ENCODE measurements around the gene TMEM175.

The TMEM175 gene

DNA sequence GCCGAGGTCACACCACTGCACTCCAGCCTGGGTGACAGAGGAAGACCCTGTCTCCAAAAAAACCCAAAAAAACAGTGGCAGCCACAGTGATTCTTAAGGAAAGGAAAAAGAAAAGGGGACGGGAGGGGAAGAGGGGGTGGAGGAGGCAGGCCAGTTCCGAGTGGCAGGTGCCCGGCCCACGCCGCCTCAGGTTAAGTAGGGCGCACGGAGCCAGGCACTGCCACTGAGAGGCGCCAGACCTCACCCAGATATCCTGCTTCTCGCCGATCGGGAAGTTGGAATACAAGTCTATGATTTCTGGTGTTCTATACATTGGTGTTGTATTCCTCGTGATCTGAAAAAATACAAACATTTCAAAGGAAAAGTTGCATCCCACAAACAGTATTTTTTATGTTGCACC, 36.0 kb upstream of the TMEM175 start:
- H3K27ac ChIP-seq, result no peak overlapping the region
- no peak overlapping the region for H3K4me2 ChIP-seq
- H3K79me2 ChIP-seq (ENCODE audit: insufficient read depth, low read depth), result no peaks in the 10 kb centered on the region
- TF ChIP-seq, protein P1, sequence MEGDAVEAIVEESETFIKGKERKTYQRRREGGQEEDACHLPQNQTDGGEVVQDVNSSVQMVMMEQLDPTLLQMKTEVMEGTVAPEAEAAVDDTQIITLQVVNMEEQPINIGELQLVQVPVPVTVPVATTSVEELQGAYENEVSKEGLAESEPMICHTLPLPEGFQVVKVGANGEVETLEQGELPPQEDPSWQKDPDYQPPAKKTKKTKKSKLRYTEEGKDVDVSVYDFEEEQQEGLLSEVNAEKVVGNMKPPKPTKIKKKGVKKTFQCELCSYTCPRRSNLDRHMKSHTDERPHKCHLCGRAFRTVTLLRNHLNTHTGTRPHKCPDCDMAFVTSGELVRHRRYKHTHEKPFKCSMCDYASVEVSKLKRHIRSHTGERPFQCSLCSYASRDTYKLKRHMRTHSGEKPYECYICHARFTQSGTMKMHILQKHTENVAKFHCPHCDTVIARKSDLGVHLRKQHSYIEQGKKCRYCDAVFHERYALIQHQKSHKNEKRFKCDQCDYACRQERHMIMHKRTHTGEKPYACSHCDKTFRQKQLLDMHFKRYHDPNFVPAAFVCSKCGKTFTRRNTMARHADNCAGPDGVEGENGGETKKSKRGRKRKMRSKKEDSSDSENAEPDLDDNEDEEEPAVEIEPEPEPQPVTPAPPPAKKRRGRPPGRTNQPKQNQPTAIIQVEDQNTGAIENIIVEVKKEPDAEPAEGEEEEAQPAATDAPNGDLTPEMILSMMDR (conservative IDR thresholded peaks at IDR 0.05; ENCODE audit: low read depth, low read length), result no peak
- H3K36me3 ChIP-seq (ENCODE audit: insufficient read depth), result no peaks in the 10 kb centered on the region
- H4K20me1 ChIP-seq (ENCODE audit: insufficient read depth), result no peaks in the 10 kb centered on the region
- no peak overlapping the region for H2AFZ ChIP-seq (ENCODE audit: low read depth)
- H3K27me3 ChIP-seq (ENCODE audit: insufficient read depth, low read depth), result no peaks in the 10 kb centered on the region
- no peaks in the 10 kb centered on the region for H3K4me1 ChIP-seq (ENCODE audit: low read depth, poor library complexity, severe bottlenecking)
- no peak overlapping the region for H3K9ac ChIP-seq
- no peak overlapping the region for H3K4me3 ChIP-seq (IDR thresholded peaks at IDR 0.05; ENCODE audit: insufficient read depth, low read depth, low read length)

GRCh38 chr4:896630-897029, 35.6 kb upstream of the TMEM175 start:
- H3K27me3 ChIP-seq (ENCODE audit: insufficient read depth, low read depth), result no peaks in the 10 kb centered on the region

GRCh38 chr4:898123-898522, 34.1 kb upstream of the TMEM175 start:
- Histone ChIP-seq H3K79me2 (ENCODE audit: insufficient read depth, low read depth) (no peaks in the 10 kb centered on the region), H3K4me3 (IDR thresholded peaks at IDR 0.05; ENCODE audit: insufficient read depth, low read depth, low read length) (no peak overlapping the region), H3K4me1 (ENCODE audit: low read depth, poor library complexity, severe bottlenecking) (no peaks in the 10 kb centered on the region), H3K9ac (no peak overlapping the region), H3K27ac (no peak overlapping the region), H4K20me1 (ENCODE audit: insufficient read depth) (no peaks in the 10 kb centered on the region), H3K36me3 (ENCODE audit: insufficient read depth) (no peaks in the 10 kb centered on the region), H3K4me2 (no peak overlapping the region), H2AFZ (ENCODE audit: low read depth) (no peak overlapping the region), H3K27me3 (ENCODE audit: insufficient read depth, low read depth) (no peaks in the 10 kb centered on the region)
- TF ChIP-seq, protein P1 (conservative IDR thresholded peaks at IDR 0.05; ENCODE audit: low read depth, low read length), result no peak

More at GRCh38 chr4:896630-897029, 35.6 kb upstream of the TMEM175 start:
- TF ChIP-seq, protein P1 (conservative IDR thresholded peaks at IDR 0.05; ENCODE audit: low read depth, low read length), result no peak
- H2AFZ ChIP-seq (ENCODE audit: low read depth), result no peak overlapping the region
- H4K20me1 ChIP-seq (ENCODE audit: insufficient read depth), result no peaks in the 10 kb centered on the region
- no peak overlapping the region for H3K27ac ChIP-seq
- no peak overlapping the region for H3K4me3 ChIP-seq (IDR thresholded peaks at IDR 0.05; ENCODE audit: insufficient read depth, low read depth, low read length)
- H3K36me3 ChIP-seq (ENCODE audit: insufficient read depth), result no peaks in the 10 kb centered on the region
- no peaks in the 10 kb centered on the region for H3K79me2 ChIP-seq (ENCODE audit: insufficient read depth, low read depth)
- no peaks in the 10 kb centered on the region for H3K4me1 ChIP-seq (ENCODE audit: low read depth, poor library complexity, severe bottlenecking)
- H3K4me2 ChIP-seq, result no peak overlapping the region
- H3K9ac ChIP-seq, result no peak overlapping the region

GRCh38 chr4:898869-899555, 33.2 kb upstream of the TMEM175 start:
- Histone ChIP-seq H3K36me3 (ENCODE audit: insufficient read depth) (no peaks in the 10 kb centered on the region), H3K27ac (no peak overlapping the region), H3K4me2 (no peak overlapping the region), H4K20me1 (ENCODE audit: insufficient read depth) (no peaks in the 10 kb centered on the region), H3K27me3 (ENCODE audit: insufficient read depth, low read depth) (no peaks in the 10 kb centered on the region), H3K4me3 (IDR thresholded peaks at IDR 0.05; ENCODE audit: insufficient read depth, low read depth, low read length) (no peak overlapping the region), H3K4me1 (ENCODE audit: low read depth, poor library complexity, severe bottlenecking) (no peaks in the 10 kb centered on the region), H3K79me2 (ENCODE audit: insufficient read depth, low read depth) (no peaks in the 10 kb centered on the region), H3K9ac (no peak overlapping the region), H2AFZ (ENCODE audit: low read depth) (no peak overlapping the region)
- TF ChIP-seq, protein P1 (conservative IDR thresholded peaks at IDR 0.05; ENCODE audit: low read depth, low read length), result no peak

Measured in KMS-11 (cell line).